HG03139 (cell line): ENCODE results near the gene RAD23A.

Source experiments
- ATAC-seq: cut with Tn5 transposase; IDR thresholded peaks from one replicate; pipeline ENCODE4 v1.9.1; 2021; ENCODE audit not compliant: unreplicated experiment

The RAD23A gene

DNA sequence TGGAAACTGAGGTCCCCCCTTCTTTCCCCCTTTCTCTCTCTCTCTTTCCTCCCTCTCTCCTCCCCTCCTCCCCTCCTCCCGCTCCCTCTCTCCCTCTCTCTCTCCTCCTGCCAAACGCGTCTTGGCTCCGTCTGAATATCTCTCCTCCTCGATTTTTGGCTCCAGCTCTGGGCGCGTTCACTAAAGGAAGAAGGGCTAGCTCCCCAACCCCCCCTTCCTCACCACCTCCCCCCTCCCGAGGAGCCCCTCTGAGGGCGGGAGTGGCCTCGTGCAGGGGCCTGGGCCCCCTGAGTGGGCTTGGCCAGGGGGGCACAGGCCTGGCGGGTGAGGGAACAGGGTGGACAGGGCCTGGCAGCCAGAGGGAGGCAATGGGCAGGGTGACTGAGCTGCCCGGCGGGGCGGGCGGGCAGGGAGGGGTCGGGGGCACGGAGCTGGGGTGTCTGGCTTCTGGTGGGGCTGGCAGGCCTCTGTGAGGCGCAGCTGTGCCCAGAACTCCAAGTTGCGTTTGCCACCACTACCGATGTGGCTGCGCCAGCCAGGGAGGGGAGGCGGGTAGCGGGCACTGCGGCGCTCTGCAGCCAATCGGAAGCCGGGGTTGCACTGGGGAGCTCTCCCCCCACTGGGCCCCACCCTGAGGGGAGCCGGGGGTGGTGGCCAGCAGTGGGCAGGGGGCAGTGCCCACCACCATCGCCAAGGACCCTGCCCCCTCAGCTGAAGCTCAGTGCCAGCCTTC, 56.7 kb downstream of the RAD23A start:
- ATAC-seq, result no peak

DNA sequence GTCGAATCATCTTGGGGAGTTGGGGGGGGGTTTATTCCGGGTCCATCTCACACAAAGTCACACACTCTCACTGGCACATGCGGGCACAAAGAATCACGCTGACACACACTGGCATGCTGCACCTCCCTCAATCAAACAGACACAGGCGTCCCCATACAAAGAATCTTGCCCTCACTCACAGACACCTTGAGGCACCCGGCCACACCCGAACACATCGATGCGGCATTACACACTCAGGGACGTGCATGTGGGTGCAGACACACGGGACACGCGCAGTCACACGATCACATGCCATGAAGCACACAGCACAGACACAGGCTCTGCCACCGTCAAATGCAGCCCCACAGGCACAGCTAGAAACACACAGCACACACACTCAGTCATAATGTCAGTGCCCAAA, 57.4 kb downstream of the RAD23A start:
- ATAC-seq, result no peak
